Ovary (tissue), 9 donors: Measurements from ENCODE around the gene ATP1A4. TPM values are rescaled to one million over a fixed set of nuclear protein-coding genes. Genes with fewer than 3 reads are reported as not detected.

Experiments used
- DNase-seq, 5 donors: peaks; one replicate each; pipeline ENCODE4 v3.0.0-alpha.2; 2019 to 2020
- H3K27ac ChIP-seq, 2 donors: fragments of 200-600 bp; one replicate each; pipeline versions ENCODE4 v1.5.1 to v1.8.0; 2019 to 2022
- H3K27me3 ChIP-seq: fragments of 200-600 bp; one replicate; pipeline ENCODE4 v1.8.0; 2022
- H3K36me3 ChIP-seq: fragments of 200-600 bp; sonication (generic); one replicate; pipeline ENCODE4 v1.5.1; 2019
- H3K4me1 ChIP-seq: one replicate; pipeline ENCODE4 v1.8.1; 2013; ENCODE audit warnings: mild to moderate bottlenecking, moderate library complexity; ENCODE audit not compliant: insufficient read depth
- H3K4me3 ChIP-seq: fragments of 200-600 bp; sonication (generic); one replicate; pipeline ENCODE4 v1.5.1; 2017
- H3K9me3 ChIP-seq, 2 donors: fragments of 200-600 bp in 1 of 2; sonication (generic) in 1 of 2; one replicate each; pipeline versions ENCODE4 v1.5.1 to v1.8.1; 2013 to 2019; ENCODE audit warnings: mild to moderate bottlenecking in 1 of 2, moderate library complexity in 1 of 2
- EP300 ChIP-seq: sonication (generic); formaldehyde crosslinking; IDR thresholded peaks from one replicate; pipeline ENCODE4 v1.6.1; 2017; ENCODE audit warnings: antibody characterized with exemption
- POLR2A ChIP-seq: fragments of 450-650 bp; IDR thresholded peaks from one replicate; pipeline ENCODE4 v1.6.1; 2017; ENCODE audit warnings: antibody characterized with exemption, mild to moderate bottlenecking, moderate library complexity
- WGBS, 3 donors: extraction: QIAGEN DNeasy Blood & Tissue Kit in 1 of 3; methylation state at CpG; one replicate each; pipeline versions ENCODE4 v1.1.5 to v1.1.7; 2013 to 2017; 5-methylcytosine and 5-hydroxymethylcytosine counted together
- intact Hi-C, 4 donors: fragments of 100-400 bp; cut with DNase I; formaldehyde crosslinking; loops; one replicate each; pipeline versions ENCODE4 v1.11.0 to v1.15.1; 2022 to 2023
- polyA plus RNA-seq, 2 donors: library from polyadenylated mRNA; stranded (reverse); fragments of 200-250 nt in 1 of 2; fragments of 350-450 nt in 1 of 2; fragmentation: Illumina TruSeq in 1 of 2; extraction: RNeasy Lipid Tissue Mini Kit (QIAGEN cat#74804) in 1 of 2; gene quantifications; one replicate each; pipeline ENCODE4 v1.2.3, GENCODE V29; 2013 to 2014
- total RNA-seq, 7 donors: library from RNA; depleted of rRNA in 2 of 7; stranded (reverse); fragments of >200 nt in 2 of 7; fragmentation: NEBNext Ultra II Directional in 3 of 7; extraction: Animal tissue kit (Norgen Biotek cat#: 25700) in 3 of 7; gene quantifications; one replicate each; pipeline versions ENCODE4 v1.1.0 to v1.2.4, GENCODE V29; 2016 to 2023
- TF ChIP-seq, protein P1 (sequence below), 3 donors: fragments of 450-650 bp in 2 of 3; fragments of 200-600 bp in 1 of 3; IDR thresholded peaks; one replicate each; pipeline versions ENCODE4 v1.5.1 to v1.8.0; 2016 to 2022; ENCODE audit warnings: antibody characterized with exemption in 3 of 3, mild to moderate bottlenecking in 1 of 3
- donor health status: DM: no; HTN: no; CAD: no; lungs with moderate emphysema.
- donor health status: DM: no; HTN: no; CAD: no.
- donor health status: Bipolar disorder and iron deficiency.
- donor health status: DM: yes; HTN: yes; CAD: no.
- donor health status: DM: no; HTN: no; CAD: no.
- donor health status: DM: yes; HTN: yes; CAD: no.

Gene ATP1A4
- total and polyA plus RNA-seq, 9 donors, result 0.22 to 0.37 TPM; not detected in 7

- H3K9me3 ChIP-seq, result no peaks in the 10 kb centered on the region
- H3K4me1 ChIP-seq, result peaks cover 20% of the 10 kb centered on the region
- 82 to 85% (median 84%) methylated on average over 4 of the region's 4 CpGs for WGBS, 3 donors
- intact Hi-C loops, result loop anchor here in 2 of 4 donors (5.0 kb wide), 1 partner anchor 105 kb away; no protein-coding TSS in a partner anchor
- peak overlapping the region in 1 of 2 donors; percentile 83 for H3K27ac ChIP-seq
- TF ChIP-seq EP300 (no peak), POLR2A (no peak)
- TF ChIP-seq, protein P1, sequence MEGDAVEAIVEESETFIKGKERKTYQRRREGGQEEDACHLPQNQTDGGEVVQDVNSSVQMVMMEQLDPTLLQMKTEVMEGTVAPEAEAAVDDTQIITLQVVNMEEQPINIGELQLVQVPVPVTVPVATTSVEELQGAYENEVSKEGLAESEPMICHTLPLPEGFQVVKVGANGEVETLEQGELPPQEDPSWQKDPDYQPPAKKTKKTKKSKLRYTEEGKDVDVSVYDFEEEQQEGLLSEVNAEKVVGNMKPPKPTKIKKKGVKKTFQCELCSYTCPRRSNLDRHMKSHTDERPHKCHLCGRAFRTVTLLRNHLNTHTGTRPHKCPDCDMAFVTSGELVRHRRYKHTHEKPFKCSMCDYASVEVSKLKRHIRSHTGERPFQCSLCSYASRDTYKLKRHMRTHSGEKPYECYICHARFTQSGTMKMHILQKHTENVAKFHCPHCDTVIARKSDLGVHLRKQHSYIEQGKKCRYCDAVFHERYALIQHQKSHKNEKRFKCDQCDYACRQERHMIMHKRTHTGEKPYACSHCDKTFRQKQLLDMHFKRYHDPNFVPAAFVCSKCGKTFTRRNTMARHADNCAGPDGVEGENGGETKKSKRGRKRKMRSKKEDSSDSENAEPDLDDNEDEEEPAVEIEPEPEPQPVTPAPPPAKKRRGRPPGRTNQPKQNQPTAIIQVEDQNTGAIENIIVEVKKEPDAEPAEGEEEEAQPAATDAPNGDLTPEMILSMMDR (IDR thresholded peaks at IDR 0.05), result no peak
- H3K4me3 ChIP-seq, result no peak overlapping the region
- no peak for DNase-seq
- no peaks in the 10 kb centered on the region for H3K27me3 ChIP-seq
- no peaks in the 10 kb centered on the region for H3K36me3 ChIP-seq
These were observed 55.8 kb downstream of the ATP1A4 start for GRCh38 chr1:160207118-160207650.

GRCh38 chr1:160207771-160208556 is 56.6 kb downstream of the ATP1A4 start:
- no peaks in the 10 kb centered on the region for H3K27me3 ChIP-seq
- H3K4me3 ChIP-seq, result no peak overlapping the region
- WGBS, 3 donors, result 62 to 67% (median 66%) methylated on average over 9 of the region's 9 CpGs
- no peaks in the 10 kb centered on the region for H3K9me3 ChIP-seq
- peaks cover 20% of the 10 kb centered on the region for H3K4me1 ChIP-seq
- no peak for DNase-seq
- intact Hi-C loops, result loop anchor here in 2 of 4 donors (5.0 kb wide), 1 partner anchor 106 kb away; no protein-coding TSS in a partner anchor
- TF ChIP-seq POLR2A (no peak), EP300 (no peak)
- TF ChIP-seq, protein P1 (IDR thresholded peaks at IDR 0.05), result no peak
- H3K36me3 ChIP-seq, result no peaks in the 10 kb centered on the region
- H3K27ac ChIP-seq, result no peak overlapping the region

GRCh38 chr1:160208557-160209320 is 57.3 kb downstream of the ATP1A4 start:
- H3K27ac ChIP-seq, result no peak overlapping the region
- intact Hi-C loops, result loop anchor here in 2 of 4 donors (5.0 kb wide), 1 partner anchor 106 kb away; no protein-coding TSS in a partner anchor
- no peak overlapping the region for H3K4me3 ChIP-seq
- 48 to 56% (median 48%) methylated on average over 6 of the region's 6 CpGs for WGBS, 3 donors
- no peaks in the 10 kb centered on the region for H3K36me3 ChIP-seq
- no peaks in the 10 kb centered on the region for H3K9me3 ChIP-seq
- no peak for DNase-seq
- H3K4me1 ChIP-seq, result peaks cover 20% of the 10 kb centered on the region
- no peaks in the 10 kb centered on the region for H3K27me3 ChIP-seq
- TF ChIP-seq, protein P1 (IDR thresholded peaks at IDR 0.05), result no peak
- no peak for TF ChIP-seq EP300
- TF ChIP-seq POLR2A, result no peak

DNA sequence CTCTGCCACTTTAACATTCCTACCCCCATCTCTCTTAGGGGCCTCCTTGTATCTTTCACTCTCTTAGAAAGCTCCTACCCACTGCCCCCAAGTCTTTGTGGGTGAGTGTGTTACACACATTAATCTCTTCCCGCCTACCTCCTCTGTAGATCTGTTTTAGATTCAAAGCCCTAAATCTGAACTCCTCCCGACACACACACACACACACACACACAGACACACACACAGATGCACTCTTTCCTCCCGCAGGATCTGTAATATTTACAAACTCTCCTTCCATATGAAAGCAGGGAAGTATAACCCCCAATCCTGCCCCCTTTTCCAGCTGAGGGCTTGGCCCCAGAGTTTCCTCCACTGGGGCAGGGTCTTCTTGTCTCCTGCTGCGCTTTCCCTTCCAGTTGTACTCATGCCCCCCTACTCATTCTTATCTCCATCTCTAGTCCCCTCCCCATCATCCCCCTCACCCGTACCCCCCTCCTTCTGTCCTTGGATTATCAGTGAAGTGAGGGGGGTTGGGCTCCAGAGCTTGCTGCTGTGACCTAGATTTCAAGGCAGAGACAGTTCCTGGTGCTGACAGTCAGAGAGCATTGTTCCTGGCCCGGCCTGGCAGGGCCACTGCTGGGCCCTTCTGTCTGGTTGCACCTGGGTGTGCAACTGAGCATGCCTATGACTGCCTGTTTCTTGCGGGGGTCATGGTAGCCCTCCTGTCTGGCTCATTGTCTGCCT is 58.1 kb downstream of the ATP1A4 start:
- DNase-seq, result peak in 2 of 5 donors; percentile 19 to 59

More for the DNA sequence above, 58.1 kb downstream of the ATP1A4 start:
- WGBS, 3 donors, result 11 to 23% (median 13%) methylated on average over 7 of the region's 7 CpGs
- H3K36me3 ChIP-seq, result no peaks in the 10 kb centered on the region
- no peak overlapping the region for H3K27ac ChIP-seq
- peaks cover 20% of the 10 kb centered on the region for H3K4me1 ChIP-seq
- intact Hi-C loops, result loop anchor here in 2 of 4 donors (5.0 kb wide), 1 partner anchor 107 kb away; no protein-coding TSS in a partner anchor
- no peaks in the 10 kb centered on the region for H3K9me3 ChIP-seq
- TF ChIP-seq POLR2A, result no peak
- no peak for TF ChIP-seq EP300
- TF ChIP-seq, protein P1 (IDR thresholded peaks at IDR 0.05), result no peak
- no peaks in the 10 kb centered on the region for H3K27me3 ChIP-seq
- H3K4me3 ChIP-seq, result no peak overlapping the region
